Measurements from ENCODE around the gene RABL6.
A peak's percentile ranks its signal among the peaks of the same experiment; 100 is the strongest.
"Not testable (repeated sequence)": the region's sequence is repeated elsewhere in the genome, so short reads cannot be mapped to it uniquely, and the experiment has no call there.

Gene RABL6

GRCh38 chr9:136858844-136859757 lies 51.4 kb downstream of the RABL6 start:
- no peak for DNase-seq

- DNase-seq, result no peak
Measured at GRCh38 chr9:136860529-136860928, 52.8 kb downstream of the RABL6 start.

GRCh38 chr9:136860933-136861873 lies 53.5 kb downstream of the RABL6 start:
- DNase-seq, result no peak

GRCh38 chr9:136861874-136862457 lies 54.2 kb downstream of the RABL6 start:
- no peak for DNase-seq

GRCh38 chr9:136862849-136863622 lies 55.3 kb downstream of the RABL6 start:
- no peak for DNase-seq

- DNase-seq, result no peak
Measured at GRCh38 chr9:136863623-136864273, 56.0 kb downstream of the RABL6 start.

GRCh38 chr9:136865041-136865767 lies 57.5 kb downstream of the RABL6 start:
- DNase-seq, result no peak

GRCh38 chr9:136865768-136866103 lies 58.0 kb downstream of the RABL6 start:
- DNase-seq, result no peak

- not testable (repeated sequence) for DNase-seq
Measured at GRCh38 chr9:136866898-136867421, 59.2 kb downstream of the RABL6 start.

GRCh38 chr9:136867480-136867879 lies 59.7 kb downstream of the RABL6 start:
- no peak for DNase-seq

- DNase-seq, result no peak
Measured at GRCh38 chr9:136867917-136868316, 60.2 kb downstream of the RABL6 start.

GRCh38 chr9:136868644-136869043 lies 60.9 kb downstream of the RABL6 start:
- no peak for DNase-seq

GRCh38 chr9:136869611-136870010 lies 61.9 kb downstream of the RABL6 start:
- DNase-seq, result not testable (repeated sequence)

GRCh38 chr9:136875155-136875554 lies 67.4 kb downstream of the RABL6 start:
- no peak for DNase-seq

GRCh38 chr9:136876476-136876875 lies 68.7 kb downstream of the RABL6 start:
- DNase-seq, result no peak

GRCh38 chr9:136880651-136881050 lies 72.9 kb downstream of the RABL6 start:
- no peak for DNase-seq

- no peak for DNase-seq
Measured at GRCh38 chr9:136881691-136882108, 74.0 kb downstream of the RABL6 start.

GRCh38 chr9:136882109-136882946 lies 74.6 kb downstream of the RABL6 start:
- peak; percentile 50 for DNase-seq

- not testable (repeated sequence) for DNase-seq
Measured at GRCh38 chr9:136882947-136883283, 75.2 kb downstream of the RABL6 start.

- not testable (repeated sequence) for DNase-seq
Measured at GRCh38 chr9:136883670-136884069, 75.9 kb downstream of the RABL6 start.

Measured in fibroblast of skin of abdomen (primary cell).